Measurements from ENCODE around the gene SCO2.
A peak's percentile ranks its signal among the peaks of the same experiment; 100 is the strongest.

The SCO2 gene

GRCh38 chr22:50530877-50531545, 5.6 kb upstream of the SCO2 start:
- DNase-seq (ENCODE audit: low read depth): peak; percentile 96
- TF ChIP-seq CTCF (IDR thresholded peaks at IDR 0.05; ENCODE audit: insufficient read depth, low read depth, low read length, missing control alignments): no peak
- peak overlapping the region; percentile 100 for H3K4me3 ChIP-seq (ENCODE audit: low read depth, low read length)

- peak overlapping the region; percentile 100 for H3K4me3 ChIP-seq (ENCODE audit: low read depth, low read length)
- DNase-seq (ENCODE audit: low read depth): no peak
- TF ChIP-seq CTCF (IDR thresholded peaks at IDR 0.05; ENCODE audit: insufficient read depth, low read depth, low read length, missing control alignments): no peak
These were observed 5.1 kb upstream of the SCO2 start for GRCh38 chr22:50530580-50530876.

- DNase-seq (ENCODE audit: low read depth): peak; percentile 93
- TF ChIP-seq CTCF (IDR thresholded peaks at IDR 0.05; ENCODE audit: insufficient read depth, low read depth, low read length, missing control alignments): no peak
- peak within 1 kb of the TSS; percentile 100 for H3K4me3 ChIP-seq (ENCODE audit: low read depth, low read length)
These were observed 4.6 kb upstream of the SCO2 start, which contains the start of gene TYMP for GRCh38 chr22:50529897-50530579. TYMP (minus strand) TSS chr22:50530012; CDS start chr22:50529709, 303 bp downstream.

- no peak for DNase-seq (ENCODE audit: low read depth)
- H3K4me3 ChIP-seq (ENCODE audit: low read depth, low read length): peak overlapping the region; percentile 100
- TF ChIP-seq CTCF (IDR thresholded peaks at IDR 0.05; ENCODE audit: insufficient read depth, low read depth, low read length, missing control alignments): no peak
These were observed 4.1 kb upstream of the SCO2 start for GRCh38 chr22:50529416-50529896.

GRCh38 chr22:50528682-50529415, 3.5 kb upstream of the SCO2 start:
- H3K4me3 ChIP-seq (ENCODE audit: low read depth, low read length): peak overlapping the region; percentile 100
- DNase-seq (ENCODE audit: low read depth): peak; percentile 44
- TF ChIP-seq CTCF (IDR thresholded peaks at IDR 0.05; ENCODE audit: insufficient read depth, low read depth, low read length, missing control alignments): no peak

- peak overlapping the region; percentile 100 for H3K4me3 ChIP-seq (ENCODE audit: low read depth, low read length)
- TF ChIP-seq CTCF (IDR thresholded peaks at IDR 0.05; ENCODE audit: insufficient read depth, low read depth, low read length, missing control alignments): no peak
- no peak for DNase-seq (ENCODE audit: low read depth)
These were observed 2.7 kb upstream of the SCO2 start for GRCh38 chr22:50527921-50528681.
